IPS-18a (cell line): ENCODE results near the gene SLC52A1.

Experiments
- H3K27ac ChIP-seq: one replicate; pipeline ENCODE4 v1.5.1; 2013; ENCODE audit warnings: low read length
- H3K27me3 ChIP-seq: one replicate; pipeline ENCODE4 v1.6.1; 2013; ENCODE audit warnings: mild to moderate bottlenecking, low read length; ENCODE audit not compliant: control insufficient read depth, insufficient read depth
- H3K36me3 ChIP-seq: one replicate; pipeline ENCODE4 v1.6.1; 2013; ENCODE audit warnings: low read depth, low read length; ENCODE audit not compliant: control insufficient read depth
- H3K4me1 ChIP-seq: one replicate; pipeline ENCODE4 v1.6.1; 2013; ENCODE audit warnings: low read depth, low read length; ENCODE audit not compliant: control insufficient read depth
- H3K4me3 ChIP-seq: one replicate; pipeline ENCODE4 v1.5.1; 2013; ENCODE audit warnings: low read length
- H3K9ac ChIP-seq: one replicate; pipeline ENCODE4 v1.6.1; 2013; ENCODE audit warnings: mild to moderate bottlenecking, low read length, moderate library complexity
- H3K9me3 ChIP-seq: one replicate; pipeline ENCODE4 v1.6.1; 2013; ENCODE audit warnings: low read depth, low read length; ENCODE audit not compliant: control insufficient read depth

Gene SLC52A1

DNA sequence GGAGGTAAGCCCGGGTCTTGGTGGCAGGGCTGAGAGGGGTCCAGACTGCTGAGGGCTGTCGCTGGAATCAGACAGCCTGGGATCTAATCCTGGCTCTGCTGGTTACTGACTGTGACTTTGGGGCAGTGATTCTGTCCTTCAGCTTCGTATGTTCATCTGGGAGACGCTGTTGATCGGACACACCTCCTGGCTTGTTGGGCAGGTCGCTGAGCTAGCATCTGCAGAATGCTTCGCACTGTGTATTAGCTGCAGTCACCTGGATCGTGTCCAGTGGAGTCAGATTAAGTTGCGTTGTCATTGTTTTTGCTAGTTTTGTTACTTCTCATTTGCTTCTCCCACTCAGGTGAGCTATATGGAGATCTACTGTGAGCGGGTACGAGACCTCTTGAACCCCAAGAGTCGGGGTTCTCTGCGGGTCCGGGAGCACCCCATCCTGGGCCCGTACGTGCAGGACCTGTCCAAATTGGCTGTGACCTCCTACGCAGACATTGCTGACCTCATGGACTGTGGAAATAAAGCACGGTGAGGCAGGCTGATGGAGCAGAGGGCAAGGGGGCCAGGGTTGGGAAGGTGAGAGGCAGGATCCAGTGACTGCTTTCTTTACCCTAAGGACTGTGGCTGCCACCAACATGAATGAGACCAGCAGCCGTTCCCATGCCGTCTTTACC, 33.0 kb downstream of the SLC52A1 start:
- no peak overlapping the region for H3K27ac ChIP-seq
- H3K36me3 ChIP-seq, result peaks cover 51% of the 10 kb centered on the region
- H3K9me3 ChIP-seq, result no peaks in the 10 kb centered on the region

GRCh38 chr17:5000237-5000639, 35.0 kb downstream of the SLC52A1 start:
- Histone ChIP-seq H3K27me3 (peaks cover 14% of the 10 kb centered on the region), H3K4me1 (peaks cover 16% of the 10 kb centered on the region), H3K27ac (no peak overlapping the region), H3K9me3 (no peaks in the 10 kb centered on the region), H3K9ac (no peak overlapping the region), H3K4me3 (no peak overlapping the region), H3K36me3 (peaks cover 40% of the 10 kb centered on the region)

More for the DNA sequence above, 33.0 kb downstream of the SLC52A1 start:
- Histone ChIP-seq H3K9ac (no peak overlapping the region), H3K4me3 (no peak overlapping the region), H3K27me3 (no peaks in the 10 kb centered on the region), H3K4me1 (peaks cover 16% of the 10 kb centered on the region)

- H3K4me1 ChIP-seq, result peaks cover 16% of the 10 kb centered on the region
- H3K27me3 ChIP-seq, result peaks cover 14% of the 10 kb centered on the region
- H3K9me3 ChIP-seq, result no peaks in the 10 kb centered on the region
- H3K36me3 ChIP-seq, result peaks cover 33% of the 10 kb centered on the region
- peak overlapping the region; percentile 9 for H3K9ac ChIP-seq
- no peak overlapping the region for H3K27ac ChIP-seq
- peak overlapping the region; percentile 87 for H3K4me3 ChIP-seq
These were observed 35.7 kb downstream of the SLC52A1 start for GRCh38 chr17:4999430-5000093.

GRCh38 chr17:4998732-4999429, 36.3 kb downstream of the SLC52A1 start:
- peaks cover 26% of the 10 kb centered on the region for H3K36me3 ChIP-seq
- peaks cover 18% of the 10 kb centered on the region for H3K27me3 ChIP-seq
- peak overlapping the region; percentile 68 for H3K9ac ChIP-seq
- peak overlapping the region; percentile 87 for H3K4me3 ChIP-seq
- H3K27ac ChIP-seq, result no peak overlapping the region
- no peaks in the 10 kb centered on the region for H3K9me3 ChIP-seq
- H3K4me1 ChIP-seq, result peaks cover 16% of the 10 kb centered on the region

GRCh38 chr17:4998027-4998731, 37.0 kb downstream of the SLC52A1 start:
- Histone ChIP-seq H3K4me1 (peaks cover 16% of the 10 kb centered on the region), H3K36me3 (peaks cover 19% of the 10 kb centered on the region), H3K9ac (peak overlapping the region; percentile 68), H3K27ac (no peak overlapping the region), H3K4me3 (peak overlapping the region; percentile 87), H3K9me3 (no peaks in the 10 kb centered on the region), H3K27me3 (peaks cover 18% of the 10 kb centered on the region)

GRCh38 chr17:4997302-4998026, 37.8 kb downstream of the SLC52A1 start, which contains the start of the genes INCA1 and KIF1C:
Gene INCA1 (minus strand): TSS chr17:4997522. CDS start chr17:4994437, 3,085 bp downstream.
Gene KIF1C (plus strand): TSS chr17:4997950. CDS start chr17:5000247, 2,297 bp downstream.
- Histone ChIP-seq H3K4me1 (peaks cover 16% of the 10 kb centered on the region), H3K9me3 (no peaks in the 10 kb centered on the region), H3K4me3 (peak within 1 kb of the TSS; percentile 87), H3K9ac (peak within 1 kb of the TSS; percentile 68), H3K36me3 (peaks cover 15% of the 10 kb centered on the region), H3K27ac (no peak within 1 kb of the TSS), H3K27me3 (peaks cover 18% of the 10 kb centered on the region)

DNA sequence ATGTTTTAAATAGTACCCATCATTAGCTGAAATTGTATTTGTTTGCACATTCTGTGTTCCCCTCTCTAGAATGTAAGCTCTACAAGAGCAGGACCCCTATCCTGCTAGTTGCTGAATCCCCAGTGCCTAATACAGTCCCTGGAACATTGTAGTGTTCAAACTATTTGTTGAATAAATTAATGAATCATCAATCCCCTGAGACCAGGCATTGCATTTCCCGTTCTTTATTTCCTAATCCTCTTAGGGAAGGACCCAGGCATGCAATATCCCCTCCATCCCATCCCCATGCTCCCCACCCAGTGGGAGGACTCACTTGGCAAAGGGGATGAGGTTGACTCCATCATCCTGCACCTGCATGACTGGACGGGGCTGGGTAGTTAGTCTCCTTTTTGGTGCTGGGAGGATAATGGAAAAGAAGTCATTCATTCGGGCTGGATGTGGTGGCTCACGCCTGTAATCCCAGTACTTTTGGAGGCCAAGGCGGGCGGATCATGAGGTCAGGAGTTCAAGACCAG, 41.1 kb downstream of the SLC52A1 start:
- H3K9me3 ChIP-seq, result no peaks in the 10 kb centered on the region
- H3K4me1 ChIP-seq, result peaks cover 6% of the 10 kb centered on the region
- no peak overlapping the region for H3K27ac ChIP-seq
- peaks cover 24% of the 10 kb centered on the region for H3K27me3 ChIP-seq
- H3K36me3 ChIP-seq, result no peaks in the 10 kb centered on the region
- H3K9ac ChIP-seq, result no peak overlapping the region
- H3K4me3 ChIP-seq, result no peak overlapping the region

GRCh38 chr17:4987767-4988567, 47.3 kb downstream of the SLC52A1 start:
- H3K9ac ChIP-seq, result no peak overlapping the region
- no peaks in the 10 kb centered on the region for H3K9me3 ChIP-seq
- peak overlapping the region; percentile 64 for H3K4me3 ChIP-seq
- H3K27me3 ChIP-seq, result peaks cover 30% of the 10 kb centered on the region
- H3K36me3 ChIP-seq, result no peaks in the 10 kb centered on the region
- H3K4me1 ChIP-seq, result peaks cover 6% of the 10 kb centered on the region
- no peak overlapping the region for H3K27ac ChIP-seq

DNA sequence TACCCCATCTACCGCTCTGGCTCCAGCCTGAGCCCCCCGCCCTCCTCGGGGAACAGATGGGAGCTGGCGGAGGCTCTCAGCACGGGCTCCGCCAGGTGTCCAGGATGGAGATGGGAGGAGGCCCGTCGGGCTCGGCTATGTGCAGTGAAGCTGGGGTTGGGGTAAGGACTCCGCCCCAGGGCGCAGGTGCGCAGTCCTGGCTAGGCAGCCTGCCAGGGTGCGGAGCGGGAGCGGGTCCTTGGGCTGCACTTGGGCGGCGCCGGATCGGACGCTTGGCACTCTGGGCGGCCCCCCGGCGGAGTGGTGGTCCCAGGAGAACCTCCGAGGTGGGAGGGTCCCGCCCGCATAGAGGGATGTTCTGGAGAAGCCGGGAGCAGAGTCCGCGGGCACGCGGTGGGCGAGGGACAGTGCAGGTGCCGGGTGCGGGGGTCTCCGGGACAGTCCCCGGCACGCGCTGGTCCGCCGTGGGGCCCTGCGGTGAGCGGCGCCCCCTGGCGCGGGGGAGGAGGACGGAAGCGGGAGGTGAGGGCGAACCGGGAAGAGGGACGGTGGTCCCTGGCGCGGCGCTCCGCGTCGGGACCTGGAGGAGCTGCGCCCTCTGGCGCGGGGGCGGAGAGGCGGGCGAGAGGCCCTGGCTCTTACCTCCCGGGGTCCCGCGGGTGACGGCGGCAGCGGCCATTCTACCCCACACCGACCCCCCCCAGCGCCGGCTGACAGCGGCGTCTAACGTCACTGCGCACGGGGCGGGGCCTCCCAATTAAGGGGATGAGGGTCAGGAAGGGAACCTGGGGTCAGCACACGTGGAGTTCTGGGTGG, 48.1 kb downstream of the SLC52A1 start, which contains the start of gene CAMTA2:
Gene CAMTA2, minus strand, starts transcription at position 725 of the 816 bp plus-strand sequence. CDS start 1,453 bp downstream, outside the sequence.
- Histone ChIP-seq H3K9ac (no peak within 1 kb of the TSS), H3K27ac (no peak within 1 kb of the TSS), H3K4me1 (peaks cover 6% of the 10 kb centered on the region), H3K27me3 (peaks cover 34% of the 10 kb centered on the region), H3K36me3 (no peaks in the 10 kb centered on the region), H3K9me3 (no peaks in the 10 kb centered on the region), H3K4me3 (peak within 1 kb of the TSS; percentile 64)
